Neutrophil (primary cell): ENCODE measurements around the gene PLEKHA7.

Source experiments
- H3K27ac ChIP-seq: fragments of 200-600 bp; sonication (generic); 2 replicates; pipeline ENCODE4 v1.5.1; 2016; ENCODE audit warnings: mild to moderate bottlenecking, moderate library complexity
- H3K27me3 ChIP-seq: fragments of 200-600 bp; sonication (generic); 2 replicates; pipeline ENCODE4 v1.6.0; 2016; ENCODE audit warnings: mild to moderate bottlenecking
- H3K36me3 ChIP-seq: fragments of 200-600 bp; sonication (generic); 2 replicates; pipeline ENCODE4 v1.5.1; 2017
- H3K4me1 ChIP-seq, 2 experiments: fragments of 200-600 bp in 1 of 2; sonication (generic) in 1 of 2; 1 replicate in 1 of 2; 2 replicates in 1 of 2; pipeline versions ENCODE4 v1.5.1 to v1.6.1; 2013 to 2016; ENCODE audit warnings: low read depth in 1 of 2, low read length in 1 of 2, mild to moderate bottlenecking in 1 of 2, moderate library complexity in 1 of 2; ENCODE audit not compliant: control insufficient read depth in 1 of 2, insufficient read depth in 1 of 2
- H3K4me3 ChIP-seq, 2 experiments: fragments of 200-600 bp in 1 of 2; sonication (generic) in 1 of 2; 1 replicate in 1 of 2; 2 replicates in 1 of 2; pipeline ENCODE4 v1.5.1; 2013 to 2016; ENCODE audit warnings: low read depth in 1 of 2, low read length in 1 of 2, mild to moderate bottlenecking in 1 of 2, moderate library complexity in 1 of 2
- H3K9me3 ChIP-seq: fragments of 200-600 bp; sonication (generic); 2 replicates; pipeline ENCODE4 v1.5.1; 2016
- TF ChIP-seq, protein P1 (sequence below): fragments of 200-600 bp; sonication (generic); IDR thresholded peaks from 2 replicates; pipeline ENCODE4 v1.5.1; 2016; ENCODE audit warnings: antibody characterized with exemption

The PLEKHA7 gene

DNA sequence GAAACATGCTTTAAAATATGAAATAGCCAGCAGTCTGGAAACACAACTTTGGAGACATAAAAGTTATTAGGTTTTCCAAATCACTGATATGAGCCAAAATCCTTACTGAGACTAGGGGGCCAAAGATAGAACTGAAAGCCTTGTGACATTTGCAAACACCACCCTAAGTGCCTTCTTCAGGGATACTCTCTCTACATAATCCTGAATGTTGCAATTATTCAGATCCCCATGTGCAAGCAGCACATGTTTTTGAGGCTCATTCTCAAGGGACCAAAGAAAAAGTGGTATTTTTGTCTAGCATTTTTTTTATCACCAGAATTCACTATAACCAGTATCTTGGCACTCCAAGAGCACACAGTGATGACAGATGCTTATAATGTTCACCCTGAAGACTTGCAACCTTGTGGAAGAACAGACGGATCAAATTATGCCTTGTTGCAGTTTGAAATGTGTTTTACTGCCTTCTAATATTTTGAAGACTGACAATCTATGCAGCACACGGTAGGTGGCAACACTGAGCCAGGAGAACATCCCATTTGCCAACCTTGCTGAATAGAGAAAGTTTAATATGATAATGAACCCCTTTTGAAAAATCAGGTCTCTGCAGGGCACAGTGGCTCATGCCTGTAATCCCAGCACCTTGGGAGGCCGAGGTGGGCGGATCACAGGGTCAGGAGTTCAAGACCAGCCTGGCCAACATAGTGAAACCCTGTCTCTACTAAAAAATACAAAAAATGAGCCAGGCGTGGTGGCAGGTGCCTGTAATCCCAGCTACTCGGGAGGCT lies 78.5 kb downstream of the PLEKHA7 start:
- H3K36me3 ChIP-seq = no peaks in the 10 kb centered on the region
- no peak overlapping the region for H3K27ac ChIP-seq
- H3K4me3 ChIP-seq = no peak overlapping the region
- peaks cover 46% of the 10 kb centered on the region for H3K27me3 ChIP-seq
- H3K9me3 ChIP-seq = no peaks in the 10 kb centered on the region
- H3K4me1 ChIP-seq = no peaks in the 10 kb centered on the region
- TF ChIP-seq, protein P1, sequence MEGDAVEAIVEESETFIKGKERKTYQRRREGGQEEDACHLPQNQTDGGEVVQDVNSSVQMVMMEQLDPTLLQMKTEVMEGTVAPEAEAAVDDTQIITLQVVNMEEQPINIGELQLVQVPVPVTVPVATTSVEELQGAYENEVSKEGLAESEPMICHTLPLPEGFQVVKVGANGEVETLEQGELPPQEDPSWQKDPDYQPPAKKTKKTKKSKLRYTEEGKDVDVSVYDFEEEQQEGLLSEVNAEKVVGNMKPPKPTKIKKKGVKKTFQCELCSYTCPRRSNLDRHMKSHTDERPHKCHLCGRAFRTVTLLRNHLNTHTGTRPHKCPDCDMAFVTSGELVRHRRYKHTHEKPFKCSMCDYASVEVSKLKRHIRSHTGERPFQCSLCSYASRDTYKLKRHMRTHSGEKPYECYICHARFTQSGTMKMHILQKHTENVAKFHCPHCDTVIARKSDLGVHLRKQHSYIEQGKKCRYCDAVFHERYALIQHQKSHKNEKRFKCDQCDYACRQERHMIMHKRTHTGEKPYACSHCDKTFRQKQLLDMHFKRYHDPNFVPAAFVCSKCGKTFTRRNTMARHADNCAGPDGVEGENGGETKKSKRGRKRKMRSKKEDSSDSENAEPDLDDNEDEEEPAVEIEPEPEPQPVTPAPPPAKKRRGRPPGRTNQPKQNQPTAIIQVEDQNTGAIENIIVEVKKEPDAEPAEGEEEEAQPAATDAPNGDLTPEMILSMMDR = no peak

GRCh38 chr11:16933756-16934603 lies 80.2 kb downstream of the PLEKHA7 start:
- Histone ChIP-seq H3K27ac (no peak overlapping the region), H3K4me3 (no peak overlapping the region), H3K36me3 (no peaks in the 10 kb centered on the region), H3K4me1 (no peaks in the 10 kb centered on the region), H3K27me3 (peaks cover 54% of the 10 kb centered on the region), H3K9me3 (no peaks in the 10 kb centered on the region)
- TF ChIP-seq, protein P1 = no peak

- TF ChIP-seq, protein P1 = no peak
- H3K4me3 ChIP-seq = no peak overlapping the region
- H3K36me3 ChIP-seq = no peaks in the 10 kb centered on the region
- no peak overlapping the region for H3K27ac ChIP-seq
- no peaks in the 10 kb centered on the region for H3K9me3 ChIP-seq
- H3K27me3 ChIP-seq = peaks cover 54% of the 10 kb centered on the region
- H3K4me1 ChIP-seq = no peaks in the 10 kb centered on the region
Measured at GRCh38 chr11:16933291-16933690, 80.9 kb downstream of the PLEKHA7 start.

DNA sequence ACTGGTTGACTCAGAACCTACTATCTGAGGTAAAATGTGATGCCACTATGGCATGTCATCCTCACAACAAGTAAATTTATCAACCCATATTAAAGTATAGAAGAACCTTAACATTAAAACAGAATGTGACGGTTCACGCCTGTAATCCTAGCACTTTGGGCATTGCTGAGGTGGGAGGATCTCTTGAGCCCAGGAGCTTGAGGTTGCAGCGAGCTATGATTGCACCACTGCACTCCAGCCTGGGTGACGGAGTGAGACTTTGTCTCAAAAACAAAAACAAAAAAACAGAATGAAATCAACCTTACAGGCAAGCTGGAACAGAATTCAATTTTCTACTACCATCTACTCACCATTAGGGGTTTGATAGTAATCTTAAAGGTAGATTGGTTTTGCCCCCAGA lies 86.2 kb downstream of the PLEKHA7 start:
- Histone ChIP-seq H3K4me1 (peaks cover 4 to 17% of the 10 kb centered on the region in 2 experiments), H3K4me3 (no peak overlapping the region), H3K9me3 (no peaks in the 10 kb centered on the region), H3K27ac (no peak overlapping the region), H3K27me3 (peaks cover 78% of the 10 kb centered on the region), H3K36me3 (no peaks in the 10 kb centered on the region)
- TF ChIP-seq, protein P1 = no peak

DNA sequence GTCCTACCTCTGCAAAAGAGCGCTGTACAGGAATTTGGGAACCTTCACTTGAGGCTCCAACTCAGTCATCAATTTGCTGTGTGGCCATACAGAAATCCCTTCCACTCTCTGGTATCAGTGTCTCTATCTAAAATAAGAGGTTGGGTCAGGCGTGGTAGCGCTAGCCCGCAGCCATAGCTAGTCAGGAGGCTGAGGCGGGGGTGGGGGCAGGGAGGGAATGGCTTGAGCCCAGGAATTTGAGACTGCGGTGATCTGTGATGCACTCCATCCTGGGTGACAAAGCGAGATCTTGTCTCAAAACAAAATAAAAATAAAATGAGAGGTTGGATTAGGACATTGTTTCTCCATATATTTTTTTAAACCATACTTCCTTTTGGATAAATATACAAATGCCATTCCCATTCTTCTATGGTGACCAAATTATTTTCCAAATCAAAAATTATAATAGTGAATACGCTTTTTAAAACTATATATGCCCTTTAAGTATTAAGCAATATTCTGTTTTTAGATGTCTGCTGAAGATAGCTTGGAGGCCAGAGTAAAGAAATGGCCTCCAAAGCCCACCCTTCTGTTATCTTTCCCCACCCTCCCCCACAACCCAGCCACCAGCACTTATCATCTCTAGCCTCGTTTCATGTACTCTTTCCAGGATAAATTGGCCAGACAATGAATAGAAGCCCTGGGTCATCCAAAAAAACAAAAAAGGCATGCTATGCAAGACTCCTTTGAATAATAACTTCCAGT lies 87.2 kb downstream of the PLEKHA7 start:
- Histone ChIP-seq H3K36me3 (no peaks in the 10 kb centered on the region), H3K4me3 (no peak overlapping the region), H3K9me3 (no peaks in the 10 kb centered on the region), H3K27me3 (peaks cover 79% of the 10 kb centered on the region), H3K4me1 (peaks cover 4 to 17% of the 10 kb centered on the region in 2 experiments), H3K27ac (no peak overlapping the region)
- TF ChIP-seq, protein P1 = no peak
